BJ (cell line): ENCODE data around the gene TMEM154. TPM values are rescaled to one million over a fixed set of nuclear protein-coding genes. Genes with fewer than 3 reads are reported as not detected.

Source experiments
- CTCF ChIA-PET: fragments of 350-600 bp; formaldehyde crosslinking; extraction: SDS; loops from one replicate; lab custom pipeline; 2021; ENCODE audit warnings: antibody characterized with exemption, inconsistent platforms; lab: Yijun Ruan, JAX
- POLR2A ChIA-PET: fragments of 300-600 bp; sonication (Branson Sonifier 250); formaldehyde crosslinking; extraction: SDS; loops from one replicate; lab custom pipeline; 2021; ENCODE audit warnings: antibody characterized with exemption; lab: Charles Lee
- DNase-seq: peaks from one replicate; pipeline ENCODE4 v3.0.0-alpha.2; 2011; ENCODE audit warnings: low read depth
- H3K27me3 ChIP-seq: 2 replicates; pipeline ENCODE4 v1.6.0; 2011; ENCODE audit warnings: low read length; ENCODE audit not compliant: control insufficient read depth, insufficient read depth
- H3K36me3 ChIP-seq: 2 replicates; pipeline ENCODE4 v1.5.1; 2011; ENCODE audit warnings: low read length; ENCODE audit not compliant: control insufficient read depth, insufficient read depth
- H3K4me3 ChIP-seq: 2 replicates; pipeline ENCODE4 v1.5.1; 2011; ENCODE audit warnings: low read depth, mild to moderate bottlenecking, control low read depth, low read length
- CTCF ChIP-seq: IDR thresholded peaks from 2 replicates; pipeline ENCODE4 v1.5.1; 2011; ENCODE audit warnings: low read depth, mild to moderate bottlenecking, control low read depth, inconsistent platforms, low read length, moderate library complexity; ENCODE audit not compliant: insufficient read depth
- polyA plus RNA-seq: library from polyadenylated mRNA; depleted of rRNA; stranded (reverse); fragments of >200 nt; gene quantifications from 2 replicates; pipeline ENCODE4 v1.2.3, GENCODE V29; 2011

Gene TMEM154
- polyA plus RNA-seq, 1 experiment: 1.1 TPM

- ChIA-PET POLR2A (no interaction called here), CTCF (interaction anchor here (1.3 to 1.8 kb wide), 2 partner anchors 44 to 197 kb away, joined by 3 read pairs; no protein-coding TSS in a partner anchor)
- DNase-seq: no peak
- Histone ChIP-seq H3K27me3 (peaks cover 1% of the 10 kb centered on the region; the same call in 1 of the 2 replicates), H3K4me3 (no peak overlapping the region), H3K36me3 (no peaks in the 10 kb centered on the region)
- TF ChIP-seq CTCF: no peak
These were observed 73.0 kb downstream of the TMEM154 start for GRCh38 chr4:152606753-152607152.

- ChIA-PET CTCF (interaction anchor here (1.5 to 1.8 kb wide), 2 partner anchors 105 to 196 kb away, joined by 3 to 4 read pairs; no protein-coding TSS in a partner anchor), POLR2A (no interaction called here)
- H3K4me3 ChIP-seq: no peak overlapping the region
- no peak for TF ChIP-seq CTCF
- H3K27me3 ChIP-seq: peaks cover 1% of the 10 kb centered on the region
- no peaks in the 10 kb centered on the region for H3K36me3 ChIP-seq
- peak; percentile 53 for DNase-seq
These were observed 74.0 kb downstream of the TMEM154 start for GRCh38 chr4:152605641-152606335.

- CTCF ChIA-PET: interaction anchor here (1.5 kb wide), 1 partner anchor 104 kb away, joined by 4 read pairs; no protein-coding TSS in a partner anchor
- POLR2A ChIA-PET: no interaction called here
- Histone ChIP-seq H3K27me3 (peaks cover 1% of the 10 kb centered on the region), H3K36me3 (no peaks in the 10 kb centered on the region), H3K4me3 (no peak overlapping the region)
- no peak for DNase-seq
- no peak for TF ChIP-seq CTCF
These were observed 74.8 kb downstream of the TMEM154 start for GRCh38 chr4:152605031-152605430.

- Histone ChIP-seq H3K36me3 (no peaks in the 10 kb centered on the region), H3K4me3 (no peak overlapping the region), H3K27me3 (peaks cover 2% of the 10 kb centered on the region; the same call in 1 of the 2 replicates)
- no peak for DNase-seq
- ChIA-PET POLR2A (no interaction called here), CTCF (no interaction called here)
- TF ChIP-seq CTCF: no peak
These were observed 78.6 kb downstream of the TMEM154 start for GRCh38 chr4:152601156-152601555.

GRCh38 chr4:152599636-152600035 is 80.2 kb downstream of the TMEM154 start:
- CTCF ChIA-PET: no interaction called here
- POLR2A ChIA-PET: no interaction called here
- no peak for TF ChIP-seq CTCF
- H3K27me3 ChIP-seq: peaks cover 7% of the 10 kb centered on the region
- no peak for DNase-seq
- H3K36me3 ChIP-seq: no peaks in the 10 kb centered on the region
- H3K4me3 ChIP-seq: no peak overlapping the region
